NCI-H69 (cell line): ENCODE data around the gene ADPRH.
"Not testable (repeated sequence)": the region's sequence is repeated elsewhere in the genome, so short reads cannot be mapped to it uniquely, and the experiment has no call there.

Experiments used
- DNase-seq: peaks from one replicate; lab custom pipeline; 2025; lab: John Stamatoyannopoulos, UW

ADPRH gene

GRCh38 chr3:119579366-119580066, at the start of gene ADPRH:
Gene ADPRH, plus strand, starts transcription at chr3:119579492. Its CDS starts 2,678 bp downstream, at chr3:119582170.
- DNase-seq, result peak; percentile 34

- no peak for DNase-seq
Measured at GRCh38 chr3:119529883-119530282, 49.4 kb upstream of the ADPRH start.

- DNase-seq, result no peak
Measured at GRCh38 chr3:119530456-119530855, 48.8 kb upstream of the ADPRH start.

- no peak for DNase-seq
Measured at GRCh38 chr3:119531151-119531550, 48.1 kb upstream of the ADPRH start.

- no peak for DNase-seq
Measured at GRCh38 chr3:119534296-119534695, 45.0 kb upstream of the ADPRH start.

GRCh38 chr3:119536757-119537156, 42.5 kb upstream of the ADPRH start:
- peak; percentile 5 for DNase-seq

- no peak for DNase-seq
Measured at GRCh38 chr3:119538772-119539171, 40.5 kb upstream of the ADPRH start.

GRCh38 chr3:119541547-119541946, 37.7 kb upstream of the ADPRH start:
- no peak for DNase-seq

- DNase-seq, result no peak
Measured at GRCh38 chr3:119542168-119542767, 37.0 kb upstream of the ADPRH start.

- DNase-seq, result no peak
Measured at GRCh38 chr3:119543147-119543546, 36.1 kb upstream of the ADPRH start.

GRCh38 chr3:119547227-119547626, 32.1 kb upstream of the ADPRH start:
- DNase-seq, result no peak

- DNase-seq, result no peak
Measured at GRCh38 chr3:119548341-119548740, 31.0 kb upstream of the ADPRH start.

- no peak for DNase-seq
Measured at GRCh38 chr3:119550192-119550910, 28.9 kb upstream of the ADPRH start.

GRCh38 chr3:119551598-119551997, 27.7 kb upstream of the ADPRH start:
- DNase-seq, result no peak

- not testable (repeated sequence) for DNase-seq
Measured at GRCh38 chr3:119552928-119553327, 26.4 kb upstream of the ADPRH start.

- DNase-seq, result no peak
Measured at GRCh38 chr3:119553823-119554415, 25.4 kb upstream of the ADPRH start.

GRCh38 chr3:119555309-119555735, 24.0 kb upstream of the ADPRH start:
- DNase-seq, result no peak

- DNase-seq, result no peak
Measured at GRCh38 chr3:119555929-119556328, 23.4 kb upstream of the ADPRH start.

- no peak for DNase-seq
Measured at GRCh38 chr3:119557192-119557876, 22.0 kb upstream of the ADPRH start.

GRCh38 chr3:119557877-119558269, 21.4 kb upstream of the ADPRH start:
- DNase-seq, result no peak

- no peak for DNase-seq
Measured at GRCh38 chr3:119558626-119559317, 20.5 kb upstream of the ADPRH start.
